SK-N-SH (cell line): ENCODE results near the gene PARP1. TPM values are rescaled to one million over a fixed set of nuclear protein-coding genes. Genes with fewer than 3 reads are reported as not detected.

Source experiments
- CTCF ChIA-PET: fragments of 300-600, 350-600 bp; formaldehyde crosslinking; extraction: SDS; loops from one replicate; lab custom pipeline; 2021; lab: Yijun Ruan, JAX
- POLR2A ChIA-PET: fragments of 350-600 bp; sonication (Branson Sonifier 250); formaldehyde crosslinking; extraction: SDS; loops from one replicate; lab custom pipeline; 2020; ENCODE audit warnings: antibody characterized with exemption, inconsistent platforms; lab: Yijun Ruan, JAX
- DNase-seq: peaks from one replicate; pipeline ENCODE4 v3.0.0; 2012
- H2AFZ ChIP-seq: fragments of 200-600 bp; sonication (generic); 2 replicates; pipeline ENCODE4 v1.8.1; 2016; ENCODE audit warnings: antibody characterized with exemption, mild to moderate bottlenecking, low read depth
- H3F3A ChIP-seq: fragments of 200-600 bp; sonication (generic); replicated peaks from 2 replicates; pipeline ENCODE3; 2016; ENCODE audit warnings: antibody characterized with exemption, mild to moderate bottlenecking; ENCODE audit not compliant: insufficient read depth
- H3K27ac ChIP-seq, 2 experiments: fragments of 200-500 bp in 1 of 2; fragments of 200-600 bp in 1 of 2; sonication (Bioruptor generic) in 1 of 2; sonication (generic), shearing (Covaris generic) in 1 of 2; 2 replicates each; pipeline versions ENCODE4 v1.5.1 to v1.6.1; 2014 to 2016; ENCODE audit warnings: low read depth in 2 of 2, inconsistent platforms in 1 of 2, low read length in 1 of 2, mild to moderate bottlenecking in 1 of 2, mixed read lengths in 1 of 2
- H3K27me3 ChIP-seq: fragments of 200-600 bp; sonication (generic), shearing (Covaris generic); 2 replicates; pipeline ENCODE4 v1.6.1; 2016; ENCODE audit warnings: mixed run types; ENCODE audit not compliant: insufficient read depth
- H3K36me3 ChIP-seq, 2 experiments: fragments of 200-500 bp in 1 of 2; fragments of 200-600 bp in 1 of 2; sonication (Bioruptor generic) in 1 of 2; sonication (generic) in 1 of 2; replicated peaks in 1 of 2; 2 replicates each; pipeline versions ENCODE3 to v1.5.1; 2014 to 2016; ENCODE audit warnings: low read length in 1 of 2, mild to moderate bottlenecking in 1 of 2; ENCODE audit not compliant: insufficient read depth in 2 of 2, control insufficient read depth in 1 of 2
- H3K4me1 ChIP-seq, 2 experiments: fragments of 200-500 bp in 1 of 2; fragments of 200-600 bp in 1 of 2; sonication (Bioruptor generic) in 1 of 2; sonication (generic), shearing (Covaris generic) in 1 of 2; 2 replicates each; pipeline versions ENCODE4 v1.5.1 to v1.6.1; 2014 to 2016; ENCODE audit warnings: low read depth in 1 of 2, low read length in 1 of 2, mixed run types in 1 of 2; ENCODE audit not compliant: insufficient read depth in 2 of 2, control insufficient read depth in 1 of 2
- H3K4me2 ChIP-seq: fragments of 200-600 bp; sonication (generic), shearing (Covaris generic); 2 replicates; pipeline ENCODE4 v1.6.1; 2017; ENCODE audit warnings: mixed run types
- H3K4me3 ChIP-seq, 2 experiments: fragments of 200-500 bp in 1 of 2; fragments of 200-600 bp in 1 of 2; sonication (Bioruptor generic) in 1 of 2; sonication (generic), shearing (Covaris generic) in 1 of 2; 2 replicates each; pipeline versions ENCODE4 v1.5.1 to v1.8.1; 2014 to 2016; ENCODE audit warnings: low read depth in 2 of 2, inconsistent platforms in 1 of 2, low read length in 1 of 2, mild to moderate bottlenecking in 1 of 2, mixed read lengths in 1 of 2, moderate library complexity in 1 of 2
- H3K79me2 ChIP-seq: fragments of 200-600 bp; sonication (generic); 2 replicates; pipeline ENCODE4 v1.8.1; 2017; ENCODE audit warnings: mild to moderate bottlenecking; ENCODE audit not compliant: insufficient read depth
- H3K9ac ChIP-seq: fragments of 200-600 bp; sonication (generic); 2 replicates; pipeline ENCODE4 v1.6.1; 2017; ENCODE audit warnings: mixed run types
- H3K9me2 ChIP-seq: fragments of 200-600 bp; sonication (generic); 2 replicates; pipeline ENCODE4 v1.6.1; 2017; ENCODE audit warnings: mixed run types
- H3K9me3 ChIP-seq: fragments of 200-600 bp; sonication (generic); 2 replicates; pipeline ENCODE4 v1.6.1; 2017; ENCODE audit warnings: mixed run types, mild to moderate bottlenecking, moderate library complexity
- H4K20me1 ChIP-seq: fragments of 200-600 bp; sonication (generic); 2 replicates; pipeline ENCODE4 v1.6.1; 2017; ENCODE audit warnings: mild to moderate bottlenecking, mixed run types; ENCODE audit not compliant: insufficient read depth
- CHD2 ChIP-seq: fragments of 150-350 bp; IDR thresholded peaks from 2 replicates; pipeline ENCODE4 v1.6.1; 2018; ENCODE audit warnings: low read length; ENCODE audit not compliant: partially characterized antibody
- ELF1 ChIP-seq: IDR thresholded peaks from 2 replicates; pipeline ENCODE4 v1.4.0; 2012
- FOSL2 ChIP-seq: IDR thresholded peaks from 2 replicates; pipeline ENCODE4 v1.4.0; 2012; ENCODE audit warnings: low read depth, mild to moderate bottlenecking, moderate library complexity, borderline replicate concordance
- GABPA ChIP-seq: IDR thresholded peaks from 2 replicates; pipeline ENCODE4 v1.4.0; 2012; ENCODE audit warnings: low read depth, mild to moderate bottlenecking
- GATA2 ChIP-seq: sonication (generic); formaldehyde crosslinking; IDR thresholded peaks from 2 replicates; pipeline ENCODE4 v1.5.0; 2020; ENCODE audit warnings: mild to moderate bottlenecking, missing genetic modification reagents
- JUND ChIP-seq: IDR thresholded peaks from 2 replicates; pipeline ENCODE4 v1.4.0; 2012
- MXI1 ChIP-seq: IDR thresholded peaks from 2 replicates; pipeline ENCODE4 v1.6.1; 2012; ENCODE audit warnings: mild to moderate bottlenecking, low read depth, low read length, improper control_type of control experiment
- NRF1 ChIP-seq: IDR thresholded peaks from 2 replicates; pipeline ENCODE4 v1.6.1; 2012; ENCODE audit warnings: low read depth, mild to moderate bottlenecking, low read length
- POLR2AphosphoS5 ChIP-seq: IDR thresholded peaks from 2 replicates; pipeline ENCODE4 v1.6.1; 2012; ENCODE audit warnings: low read depth, low read length
- RAD21 ChIP-seq: IDR thresholded peaks from 2 replicates; pipeline ENCODE4 v1.6.1; 2012; ENCODE audit warnings: mild to moderate bottlenecking, low read length
- RXRA ChIP-seq: IDR thresholded peaks from 2 replicates; pipeline ENCODE4 v1.4.0; 2012; ENCODE audit warnings: low read depth, mild to moderate bottlenecking, borderline replicate concordance
- SMC3 ChIP-seq: IDR thresholded peaks from 2 replicates; pipeline ENCODE4 v1.6.1; 2012; ENCODE audit warnings: low read depth, low read length, improper control_type of control experiment
- TCF12 ChIP-seq: IDR thresholded peaks from 2 replicates; pipeline ENCODE4 v1.4.0; 2012
- TEAD4 ChIP-seq: IDR thresholded peaks from 2 replicates; pipeline ENCODE4 v1.4.0; 2012; ENCODE audit warnings: mild to moderate bottlenecking, borderline replicate concordance; ENCODE audit not compliant: insufficient read depth
- WGBS: methylation state at CpG from one replicate; pipeline ENCODE4 v1.1.6; 2017; ENCODE audit warnings: low lambda C conversion rate; 5-methylcytosine and 5-hydroxymethylcytosine counted together
- polyA plus RNA-seq, 3 experiments: library from polyadenylated mRNA; depleted of rRNA; stranded (reverse); fragments of >200 nt; gene quantifications; 2 replicates each; pipeline ENCODE4 v1.2.3, GENCODE V29; 2012
- TF ChIP-seq, protein P1 (sequence below): IDR thresholded peaks from 2 replicates; pipeline ENCODE4 v1.4.0; 2012; ENCODE audit warnings: low read depth, borderline replicate concordance
- TF ChIP-seq, protein P2 (sequence below): fragments of 150-350 bp; IDR thresholded peaks from 2 replicates; pipeline ENCODE4 v1.6.1; 2016; ENCODE audit warnings: mild to moderate bottlenecking, low read depth, low read length
- TF ChIP-seq, protein P3 (sequence below): IDR thresholded peaks from 2 replicates; pipeline ENCODE4; 2012

The PARP1 gene
- polyA plus RNA-seq, 1 of the 3 experiments (the other 2 are of a cell fraction): 239 TPM

DNA sequence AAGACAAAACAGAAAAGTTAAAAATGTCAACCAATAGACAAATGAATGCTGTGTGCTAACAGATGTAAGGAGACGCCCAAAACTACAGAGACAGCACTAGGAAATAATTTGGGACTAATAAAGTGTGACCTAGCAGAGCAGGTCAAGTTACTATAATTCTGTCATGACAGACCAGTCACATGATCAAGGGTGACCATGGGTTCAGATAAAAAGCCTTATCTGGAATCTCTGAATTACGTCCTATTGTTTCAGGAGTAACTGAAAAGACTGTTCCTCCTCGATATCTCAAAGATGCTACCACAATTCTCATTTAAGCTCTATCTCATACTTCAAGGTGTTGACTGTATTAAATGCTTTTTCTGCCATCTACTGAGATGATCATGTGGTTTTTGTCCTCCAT is 31.6 kb downstream of the PARP1 start:
- 81% methylated on average over 3 of the region's 3 CpGs for WGBS
- POLR2A ChIA-PET: no interaction called here

DNA sequence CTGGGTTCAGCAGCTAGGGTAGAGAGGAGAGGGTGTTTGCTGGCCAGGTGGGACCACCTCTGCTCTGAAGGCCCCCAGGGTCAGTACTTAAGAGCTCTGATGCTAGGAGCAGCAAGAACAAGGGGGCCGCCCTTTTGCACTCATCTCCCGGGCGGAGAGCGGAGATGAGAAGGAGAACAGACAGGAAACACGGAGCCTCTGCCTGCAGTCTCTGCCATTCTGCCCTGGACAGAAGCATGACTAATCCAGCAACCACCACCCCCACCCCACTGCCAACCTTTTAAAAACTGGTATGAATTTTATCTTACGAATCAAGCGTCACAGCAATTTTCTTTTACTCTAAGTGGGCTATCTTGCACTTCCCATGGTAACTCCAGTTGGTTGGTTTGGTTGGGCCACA is 34.5 kb downstream of the PARP1 start:
- whole genome bisulfite sequencing: 74% methylated on average over 7 of the region's 7 CpGs

More for the DNA sequence above, 31.6 kb downstream of the PARP1 start:
- Histone ChIP-seq H3K9me2 (no peaks in the 10 kb centered on the region), H3K9ac (no peak overlapping the region), H2AFZ (no peak overlapping the region), H3K79me2 (peaks cover 7% of the 10 kb centered on the region; the same call in 1 of the 2 replicates), H4K20me1 (no peaks in the 10 kb centered on the region), H3K4me3 (no peak overlapping the region), H3K9me3 (no peaks in the 10 kb centered on the region), H3K4me1 (peaks cover 0 to 4% of the 10 kb centered on the region in 2 experiments; a peak in 1 of 4 replicates), H3K36me3 (peaks cover 64 to 93% of the 10 kb centered on the region in 2 experiments), H3F3A (no peaks in the 10 kb centered on the region), H3K27me3 (no peaks in the 10 kb centered on the region), H3K27ac (no peak overlapping the region), H3K4me2 (no peak overlapping the region)
- DNase-seq: no peak
- TF ChIP-seq FOSL2 (no peak), RXRA (no peak), RAD21 (no peak), ELF1 (no peak), SMC3 (no peak), CHD2 (no peak), JUND (no peak), GABPA (no peak), TEAD4 (no peak), MXI1 (no peak), GATA2 (CRISPR knock-in tag) (no peak), NRF1 (no peak), POLR2AphosphoS5 (no peak)
- TF ChIP-seq, protein P1, sequence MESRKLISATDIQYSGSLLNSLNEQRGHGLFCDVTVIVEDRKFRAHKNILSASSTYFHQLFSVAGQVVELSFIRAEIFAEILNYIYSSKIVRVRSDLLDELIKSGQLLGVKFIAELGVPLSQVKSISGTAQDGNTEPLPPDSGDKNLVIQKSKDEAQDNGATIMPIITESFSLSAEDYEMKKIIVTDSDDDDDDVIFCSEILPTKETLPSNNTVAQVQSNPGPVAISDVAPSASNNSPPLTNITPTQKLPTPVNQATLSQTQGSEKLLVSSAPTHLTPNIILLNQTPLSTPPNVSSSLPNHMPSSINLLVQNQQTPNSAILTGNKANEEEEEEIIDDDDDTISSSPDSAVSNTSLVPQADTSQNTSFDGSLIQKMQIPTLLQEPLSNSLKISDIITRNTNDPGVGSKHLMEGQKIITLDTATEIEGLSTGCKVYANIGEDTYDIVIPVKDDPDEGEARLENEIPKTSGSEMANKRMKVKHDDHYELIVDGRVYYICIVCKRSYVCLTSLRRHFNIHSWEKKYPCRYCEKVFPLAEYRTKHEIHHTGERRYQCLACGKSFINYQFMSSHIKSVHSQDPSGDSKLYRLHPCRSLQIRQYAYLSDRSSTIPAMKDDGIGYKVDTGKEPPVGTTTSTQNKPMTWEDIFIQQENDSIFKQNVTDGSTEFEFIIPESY: no peak
- TF ChIP-seq, protein P2, sequence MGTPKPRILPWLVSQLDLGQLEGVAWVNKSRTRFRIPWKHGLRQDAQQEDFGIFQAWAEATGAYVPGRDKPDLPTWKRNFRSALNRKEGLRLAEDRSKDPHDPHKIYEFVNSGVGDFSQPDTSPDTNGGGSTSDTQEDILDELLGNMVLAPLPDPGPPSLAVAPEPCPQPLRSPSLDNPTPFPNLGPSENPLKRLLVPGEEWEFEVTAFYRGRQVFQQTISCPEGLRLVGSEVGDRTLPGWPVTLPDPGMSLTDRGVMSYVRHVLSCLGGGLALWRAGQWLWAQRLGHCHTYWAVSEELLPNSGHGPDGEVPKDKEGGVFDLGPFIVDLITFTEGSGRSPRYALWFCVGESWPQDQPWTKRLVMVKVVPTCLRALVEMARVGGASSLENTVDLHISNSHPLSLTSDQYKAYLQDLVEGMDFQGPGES: no peak
- TF ChIP-seq, protein P3, sequence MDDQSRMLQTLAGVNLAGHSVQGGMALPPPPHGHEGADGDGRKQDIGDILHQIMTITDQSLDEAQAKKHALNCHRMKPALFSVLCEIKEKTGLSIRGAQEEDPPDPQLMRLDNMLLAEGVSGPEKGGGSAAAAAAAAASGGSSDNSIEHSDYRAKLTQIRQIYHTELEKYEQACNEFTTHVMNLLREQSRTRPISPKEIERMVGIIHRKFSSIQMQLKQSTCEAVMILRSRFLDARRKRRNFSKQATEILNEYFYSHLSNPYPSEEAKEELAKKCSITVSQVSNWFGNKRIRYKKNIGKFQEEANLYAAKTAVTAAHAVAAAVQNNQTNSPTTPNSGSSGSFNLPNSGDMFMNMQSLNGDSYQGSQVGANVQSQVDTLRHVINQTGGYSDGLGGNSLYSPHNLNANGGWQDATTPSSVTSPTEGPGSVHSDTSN: no peak
- CTCF ChIA-PET: interaction anchor here (1.5 kb wide), 2 partner anchors 9 to 251 kb away, joined by 3 read pairs; no protein-coding TSS in a partner anchor

More for the DNA sequence above, 34.5 kb downstream of the PARP1 start:
- ChIA-PET POLR2A (no interaction called here), CTCF (interaction anchor here (6.1 kb wide), 1 partner anchor 34 kb away, joined by 21 read pairs; the partner anchor contains the start of gene PARP1)
- Histone ChIP-seq H2AFZ (no peak overlapping the region), H4K20me1 (no peaks in the 10 kb centered on the region), H3K4me3 (no peak overlapping the region), H3K9ac (no peak overlapping the region), H3K9me2 (no peaks in the 10 kb centered on the region), H3K36me3 (peaks cover 60 to 91% of the 10 kb centered on the region in 2 experiments), H3K4me2 (0 out of 2 replicates have a peak overlapping the region, but pooled peaks have one; percentile 11), H3K4me1 (peaks cover 0 to 4% of the 10 kb centered on the region in 2 experiments; a peak in 1 of 4 replicates), H3K27ac (peak overlapping the region in 1 of 2 experiments; percentile 10; a peak in 1 of 4 replicates), H3F3A (no peaks in the 10 kb centered on the region), H3K79me2 (peaks cover 7% of the 10 kb centered on the region; the same call in 1 of the 2 replicates), H3K9me3 (no peaks in the 10 kb centered on the region), H3K27me3 (no peaks in the 10 kb centered on the region)
- TF ChIP-seq FOSL2 (0 out of 2 replicates have a peak, but pooled peaks have one; percentile 6), TCF12 (no peak)
- no peak for DNase-seq
